HepG2 (cell line): ENCODE data around the gene TAS1R3. TPM values are rescaled to one million over a fixed set of nuclear protein-coding genes. Genes with fewer than 3 reads are reported as not detected.
A peak's percentile ranks its signal among the peaks of the same experiment; 100 is the strongest.

Experiments
- AKAP8 ChIP-seq: sonication (generic); formaldehyde crosslinking; IDR thresholded peaks from 2 replicates; pipeline ENCODE4 v1.5.1; 2020; ENCODE audit warnings: mild to moderate bottlenecking, missing genetic modification reagents
- CREM ChIP-seq, 2 experiments: sonication (generic) in 1 of 2; formaldehyde crosslinking in 1 of 2; IDR thresholded peaks; 2 replicates each; pipeline versions ENCODE4 v1.4.0 to v1.6.1; 2016 to 2020; ENCODE audit warnings: antibody characterized with exemption in 1 of 2, mild to moderate bottlenecking in 1 of 2, missing genetic modification reagents in 1 of 2
- FOSL2 ChIP-seq: sonication (generic); formaldehyde crosslinking; IDR thresholded peaks from 2 replicates; pipeline ENCODE4 v1.4.0; 2020; ENCODE audit warnings: missing genetic modification reagents
- ISX ChIP-seq: sonication (generic); formaldehyde crosslinking; conservative IDR thresholded peaks from 2 replicates; pipeline ENCODE4 v1.5.0; 2020; ENCODE audit warnings: missing genetic modification reagents
- NFE2L2 ChIP-seq: fragments of 150-350 bp; IDR thresholded peaks from 2 replicates; pipeline ENCODE4 v1.6.1; 2014; ENCODE audit warnings: low read length
- PRMT3 ChIP-seq: sonication (generic); formaldehyde crosslinking; IDR thresholded peaks from 2 replicates; pipeline ENCODE4 v1.8.1; 2022; ENCODE audit warnings: low read depth, mild to moderate bottlenecking, moderate library complexity, missing genetic modification reagents, borderline replicate concordance
- RELA ChIP-seq: sonication (generic); formaldehyde crosslinking; IDR thresholded peaks from 2 replicates; pipeline ENCODE4 v1.4.0; 2020; ENCODE audit warnings: missing genetic modification reagents
- RORA ChIP-seq: sonication (generic); formaldehyde crosslinking; IDR thresholded peaks from 2 replicates; pipeline ENCODE4 v1.5.0; 2020; ENCODE audit warnings: mild to moderate bottlenecking, missing genetic modification reagents, moderate library complexity
- SNRNP70 ChIP-seq: fragments of 200-400 bp; formaldehyde crosslinking; IDR thresholded peaks from 2 replicates; pipeline ENCODE4 v1.6.1; 2017; ENCODE audit warnings: mild to moderate bottlenecking, low read depth, low read length, moderate library complexity
- TBX2 ChIP-seq: sonication (generic); formaldehyde crosslinking; IDR thresholded peaks from 2 replicates; pipeline ENCODE4 v1.5.0; 2020; ENCODE audit warnings: missing genetic modification reagents, mild to moderate bottlenecking, borderline replicate concordance
- ZBTB2 ChIP-seq: sonication (generic); formaldehyde crosslinking; IDR thresholded peaks from 2 replicates; pipeline ENCODE4 v1.8.0; 2022; ENCODE audit warnings: low read depth, missing genetic modification reagents
- ZNF431 ChIP-seq: sonication (generic); formaldehyde crosslinking; IDR thresholded peaks from 2 replicates; pipeline ENCODE4 v1.9.0; 2022; ENCODE audit warnings: missing genetic modification reagents, low read depth, mild to moderate bottlenecking, borderline replicate concordance
- ZNF619 ChIP-seq: sonication (generic); formaldehyde crosslinking; IDR thresholded peaks from 2 replicates; pipeline ENCODE4 v1.4.0; 2020; ENCODE audit warnings: mild to moderate bottlenecking, missing genetic modification reagents
- polyA plus RNA-seq, 8 experiments: library from polyadenylated mRNA; depleted of rRNA in 3 of 8; stranded (reverse) in 7 of 8; unstranded in 1 of 8; fragments of >200 nt; fragmentation: Illumina TruSeq in 4 of 8; extraction: Trizol in 4 of 8; gene quantifications; 2 replicates each; pipeline versions ENCODE4 v1.2.1 to v1.2.3, GENCODE V29; 2011 to 2016; ENCODE audit warnings: low read depth in 4 of 8, missing spikeins in 1 of 8, mixed read lengths in 1 of 8; ENCODE audit not compliant: insufficient read depth in 1 of 8
- total RNA-seq, 5 experiments: library from RNA; depleted of rRNA; stranded (reverse); fragments of >200 nt; fragmentation: Illumina TruSeq; extraction: Trizol; gene quantifications; 2 replicates each; pipeline ENCODE4 v1.2.3, GENCODE V29; 2016; ENCODE audit warnings: low read depth in 1 of 5
- TF ChIP-seq, protein P1 (sequence below): sonication (generic); formaldehyde crosslinking; IDR thresholded peaks from 2 replicates; pipeline ENCODE4 v1.8.0; 2022; ENCODE audit warnings: missing genetic modification reagents, mild to moderate bottlenecking, moderate library complexity, borderline replicate concordance
- TF ChIP-seq, protein P2 (sequence below): sonication (generic); formaldehyde crosslinking; IDR thresholded peaks from one replicate; pipeline ENCODE4 v1.5.1; 2020; ENCODE audit warnings: mild to moderate bottlenecking, missing genetic modification reagents; ENCODE audit errors: not compliant biosample characterization

TAS1R3 gene
- total and polyA plus RNA-seq, 2 of the 13 experiments (the other 11 are each of a cell fraction or from before 2014, with no cell fraction given), result 0.13 to 0.15 TPM

DNA sequence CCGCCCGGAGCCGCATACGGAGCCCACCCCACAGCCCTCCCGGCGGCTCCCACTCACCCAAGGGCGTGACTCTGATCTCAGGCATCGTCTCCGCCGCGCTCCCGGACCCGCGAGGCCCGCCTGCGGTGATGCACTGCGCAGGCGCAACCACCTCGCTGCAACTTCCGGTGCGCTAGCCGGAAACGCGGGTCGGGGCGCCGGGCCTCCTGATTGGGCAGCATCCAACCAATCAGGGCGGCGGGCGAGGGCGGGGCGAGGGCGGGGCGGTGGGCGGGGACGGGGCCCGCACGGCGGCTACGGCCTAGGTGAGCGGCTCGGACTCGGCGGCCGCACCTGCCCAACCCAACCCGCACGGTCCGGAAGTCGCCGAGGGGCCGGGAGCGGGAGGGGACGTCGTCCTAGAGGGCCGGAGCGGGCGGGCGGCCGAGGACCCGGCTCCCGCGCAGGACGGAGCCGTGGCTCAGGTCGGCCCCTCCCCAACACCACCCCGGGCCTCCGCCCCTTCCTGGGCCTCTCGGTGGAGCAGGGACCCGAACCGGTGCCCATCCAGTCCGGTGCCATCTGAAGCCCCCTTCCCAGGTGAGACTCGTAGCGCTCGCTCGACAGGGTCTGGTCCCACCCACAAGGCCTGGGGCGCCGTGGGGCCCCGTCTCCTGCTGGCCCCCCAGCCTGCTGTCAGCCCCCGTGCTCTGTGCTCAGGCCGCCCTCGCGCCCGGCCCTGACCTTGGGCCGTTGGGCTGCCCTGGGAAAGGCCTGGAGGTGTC lies 6.4 kb upstream of the TAS1R3 start, which contains the start of the genes CPTP and INTS11 (continued):
- TF ChIP-seq, protein P1, sequence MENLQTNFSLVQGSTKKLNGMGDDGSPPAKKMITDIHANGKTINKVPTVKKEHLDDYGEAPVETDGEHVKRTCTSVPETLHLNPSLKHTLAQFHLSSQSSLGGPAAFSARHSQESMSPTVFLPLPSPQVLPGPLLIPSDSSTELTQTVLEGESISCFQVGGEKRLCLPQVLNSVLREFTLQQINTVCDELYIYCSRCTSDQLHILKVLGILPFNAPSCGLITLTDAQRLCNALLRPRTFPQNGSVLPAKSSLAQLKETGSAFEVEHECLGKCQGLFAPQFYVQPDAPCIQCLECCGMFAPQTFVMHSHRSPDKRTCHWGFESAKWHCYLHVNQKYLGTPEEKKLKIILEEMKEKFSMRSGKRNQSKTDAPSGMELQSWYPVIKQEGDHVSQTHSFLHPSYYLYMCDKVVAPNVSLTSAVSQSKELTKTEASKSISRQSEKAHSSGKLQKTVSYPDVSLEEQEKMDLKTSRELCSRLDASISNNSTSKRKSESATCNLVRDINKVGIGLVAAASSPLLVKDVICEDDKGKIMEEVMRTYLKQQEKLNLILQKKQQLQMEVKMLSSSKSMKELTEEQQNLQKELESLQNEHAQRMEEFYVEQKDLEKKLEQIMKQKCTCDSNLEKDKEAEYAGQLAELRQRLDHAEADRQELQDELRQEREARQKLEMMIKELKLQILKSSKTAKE (CRISPR knock-in tag), result no peak
- TF ChIP-seq RELA (CRISPR knock-in tag), result no peak
- TF ChIP-seq CREM (IDR thresholded peaks at IDR 0.05), result no peak
- no peak for TF ChIP-seq CREM (CRISPR knock-in tag; IDR thresholded peaks at IDR 0.05)
- TF ChIP-seq PRMT3 (CRISPR knock-in tag), result no peak
- no peak for TF ChIP-seq RORA
- TF ChIP-seq, protein P2, sequence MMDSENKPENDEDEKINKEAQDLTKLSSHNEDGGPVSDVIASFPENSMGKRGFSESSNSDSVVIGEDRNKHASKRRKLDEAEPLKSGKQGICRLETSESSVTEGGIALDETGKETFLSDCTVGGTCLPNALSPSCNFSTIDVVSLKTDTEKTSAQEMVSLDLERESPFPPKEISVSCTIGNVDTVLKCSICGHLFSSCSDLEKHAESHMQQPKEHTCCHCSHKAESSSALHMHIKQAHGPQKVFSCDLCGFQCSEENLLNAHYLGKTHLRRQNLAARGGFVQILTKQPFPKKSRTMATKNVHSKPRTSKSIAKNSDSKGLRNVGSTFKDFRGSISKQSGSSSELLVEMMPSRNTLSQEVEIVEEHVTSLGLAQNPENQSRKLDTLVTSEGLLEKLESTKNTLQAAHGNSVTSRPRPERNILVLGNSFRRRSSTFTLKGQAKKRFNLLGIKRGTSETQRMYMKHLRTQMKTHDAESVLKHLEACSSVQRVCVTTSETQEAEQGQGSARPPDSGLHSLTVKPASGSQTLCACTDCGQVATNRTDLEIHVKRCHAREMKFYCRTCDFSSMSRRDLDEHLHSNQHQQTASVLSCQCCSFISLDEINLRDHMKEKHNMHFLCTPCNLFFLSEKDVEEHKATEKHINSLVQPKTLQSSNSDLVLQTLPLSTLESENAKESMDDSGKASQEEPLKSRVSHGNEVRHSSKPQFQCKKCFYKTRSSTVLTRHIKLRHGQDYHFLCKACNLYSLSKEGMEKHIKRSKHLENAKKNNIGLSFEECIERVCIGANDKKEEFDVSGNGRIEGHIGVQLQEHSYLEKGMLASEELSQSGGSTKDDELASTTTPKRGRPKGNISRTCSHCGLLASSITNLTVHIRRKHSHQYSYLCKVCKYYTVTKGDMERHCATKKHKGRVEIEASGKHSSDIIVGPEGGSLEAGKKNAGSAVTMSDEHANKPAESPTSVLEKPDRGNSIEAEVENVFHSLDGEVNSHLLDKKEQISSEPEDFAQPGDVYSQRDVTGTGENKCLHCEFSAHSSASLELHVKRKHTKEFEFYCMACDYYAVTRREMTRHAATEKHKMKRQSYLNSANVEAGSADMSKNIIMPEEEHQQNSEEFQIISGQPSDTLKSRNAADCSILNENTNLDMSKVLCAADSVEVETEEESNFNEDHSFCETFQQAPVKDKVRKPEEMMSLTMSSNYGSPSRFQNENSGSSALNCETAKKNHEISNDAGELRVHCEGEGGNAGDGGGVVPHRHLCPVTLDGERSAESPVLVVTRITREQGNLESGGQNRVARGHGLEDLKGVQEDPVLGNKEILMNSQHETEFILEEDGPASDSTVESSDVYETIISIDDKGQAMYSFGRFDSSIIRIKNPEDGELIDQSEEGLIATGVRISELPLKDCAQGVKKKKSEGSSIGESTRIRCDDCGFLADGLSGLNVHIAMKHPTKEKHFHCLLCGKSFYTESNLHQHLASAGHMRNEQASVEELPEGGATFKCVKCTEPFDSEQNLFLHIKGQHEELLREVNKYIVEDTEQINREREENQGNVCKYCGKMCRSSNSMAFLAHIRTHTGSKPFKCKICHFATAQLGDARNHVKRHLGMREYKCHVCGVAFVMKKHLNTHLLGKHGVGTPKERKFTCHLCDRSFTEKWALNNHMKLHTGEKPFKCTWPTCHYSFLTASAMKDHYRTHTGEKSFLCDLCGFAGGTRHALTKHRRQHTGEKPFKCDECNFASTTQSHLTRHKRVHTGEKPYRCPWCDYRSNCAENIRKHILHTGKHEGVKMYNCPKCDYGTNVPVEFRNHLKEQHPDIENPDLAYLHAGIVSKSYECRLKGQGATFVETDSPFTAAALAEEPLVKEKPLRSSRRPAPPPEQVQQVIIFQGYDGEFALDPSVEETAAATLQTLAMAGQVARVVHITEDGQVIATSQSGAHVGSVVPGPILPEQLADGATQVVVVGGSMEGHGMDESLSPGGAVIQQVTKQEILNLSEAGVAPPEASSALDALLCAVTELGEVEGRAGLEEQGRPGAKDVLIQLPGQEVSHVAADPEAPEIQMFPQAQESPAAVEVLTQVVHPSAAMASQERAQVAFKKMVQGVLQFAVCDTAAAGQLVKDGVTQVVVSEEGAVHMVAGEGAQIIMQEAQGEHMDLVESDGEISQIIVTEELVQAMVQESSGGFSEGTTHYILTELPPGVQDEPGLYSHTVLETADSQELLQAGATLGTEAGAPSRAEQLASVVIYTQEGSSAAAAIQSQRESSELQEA (CRISPR knock-in tag), result peak; percentile 9
- no peak for TF ChIP-seq ZNF431 (CRISPR knock-in tag)
- peak; percentile 85 for TF ChIP-seq TBX2 (CRISPR knock-in tag)
- no peak for TF ChIP-seq NFE2L2
- TF ChIP-seq ZNF619 (CRISPR knock-in tag), result 0 out of 2 replicates have a peak, but pooled peaks have one; percentile 11
- 0 out of 2 replicates have a peak, but pooled peaks have one; percentile 23 for TF ChIP-seq AKAP8 (CRISPR knock-in tag)
- no peak for TF ChIP-seq ISX (CRISPR knock-in tag)
- TF ChIP-seq ZBTB2, result peak; percentile 52; the same call in 1 of the 2 replicates
- TF ChIP-seq SNRNP70, result no peak
- peak; percentile 12; the same call in 1 of the 2 replicates for TF ChIP-seq FOSL2
